Calu3 (cell line): ENCODE results near the gene TMEM92. TPM values are rescaled to one million over a fixed set of nuclear protein-coding genes. Genes with fewer than 3 reads are reported as not detected.

Experiments
- BruUV-seq: library from RNA; stranded (reverse); fragments of 400-500 nt; replicated peaks from 2 replicates; lab custom pipeline; 2021; lab: Mats Ljungman, UMichigan
- CTCF ChIA-PET: fragments of 300-600 bp; sonication (Branson Sonifier 250); formaldehyde crosslinking; loops from one replicate; lab custom pipeline; 2022; ENCODE audit warnings: antibody characterized with exemption; lab: Charles Lee
- DNase-seq: peaks from one replicate; pipeline ENCODE4 v3.0.0; 2022
- H3K27ac Mint-ChIP-seq: one replicate; pipeline ENCODE4 v1.8.0; 2022; ENCODE audit warnings: mixed read lengths; ENCODE audit not compliant: unreplicated experiment
- H3K27me3 Mint-ChIP-seq: one replicate; pipeline ENCODE4 v1.8.0; 2022; ENCODE audit warnings: mixed read lengths; ENCODE audit not compliant: unreplicated experiment
- H3K36me3 Mint-ChIP-seq: one replicate; pipeline ENCODE4 v1.8.0; 2022; ENCODE audit warnings: mild to moderate bottlenecking, moderate library complexity, mixed read lengths; ENCODE audit not compliant: insufficient read depth, unreplicated experiment
- H3K4me1 Mint-ChIP-seq: one replicate; pipeline ENCODE4 v1.8.0; 2022; ENCODE audit warnings: mild to moderate bottlenecking, low read depth, mixed read lengths; ENCODE audit not compliant: unreplicated experiment
- H3K4me3 Mint-ChIP-seq: one replicate; pipeline ENCODE4 v1.8.0; 2022; ENCODE audit warnings: mild to moderate bottlenecking, low read depth, moderate library complexity, mixed read lengths; ENCODE audit not compliant: unreplicated experiment
- H3K9me3 Mint-ChIP-seq: one replicate; pipeline ENCODE4 v1.8.0; 2022; ENCODE audit warnings: low read depth, mixed read lengths; ENCODE audit not compliant: unreplicated experiment
- CTCF ChIP-seq: fragments of 200-600 bp; IDR thresholded peaks from one replicate; pipeline ENCODE4 v1.8.0; 2022; ENCODE audit warnings: antibody characterized with exemption; ENCODE audit not compliant: unreplicated experiment
- intact Hi-C: fragments of 100-400 bp; cut with micrococcal nuclease; formaldehyde crosslinking; loops from one replicate; pipeline ENCODE4 v1.10.0; 2022; ENCODE audit not compliant: unreplicated experiment
- total RNA-seq: library from RNA; stranded (reverse); gene quantifications from 2 replicates; pipeline ENCODE4 v1.2.3, GENCODE V29; 2022

TMEM92 gene
- total RNA-seq, 1 experiment from 2014 or later, result 4.8 TPM

GRCh38 chr17:50323060-50323459, 48.8 kb downstream of the TMEM92 start:
- CTCF ChIA-PET, result interaction anchor here (0.8 kb wide), 1 partner anchor 178 kb away, joined by 3 read pairs; no protein-coding TSS in a partner anchor
- no peak overlapping the region for H3K4me3 Mint-ChIP-seq
- no peaks in the 10 kb centered on the region for H3K4me1 Mint-ChIP-seq
- H3K27me3 Mint-ChIP-seq, result peaks cover 24% of the 10 kb centered on the region
- H3K27ac Mint-ChIP-seq, result no peak overlapping the region
- intact Hi-C loops, result no loop called here
- H3K9me3 Mint-ChIP-seq, result no peaks in the 10 kb centered on the region
- no TSS peak for BruUV-seq
- no peak for TF ChIP-seq CTCF
- H3K36me3 Mint-ChIP-seq, result no peaks in the 10 kb centered on the region
- no peak for DNase-seq

GRCh38 chr17:50325906-50326305, 51.6 kb downstream of the TMEM92 start:
- H3K9me3 Mint-ChIP-seq, result no peaks in the 10 kb centered on the region
- CTCF ChIA-PET, result no interaction called here

GRCh38 chr17:50326831-50327364, 52.6 kb downstream of the TMEM92 start:
- Mint-ChIP-seq H3K36me3 (no peaks in the 10 kb centered on the region), H3K27ac (no peak overlapping the region), H3K4me3 (no peak overlapping the region), H3K27me3 (peaks cover 61% of the 10 kb centered on the region), H3K9me3 (no peaks in the 10 kb centered on the region), H3K4me1 (no peaks in the 10 kb centered on the region)
- no peak for TF ChIP-seq CTCF
- BruUV-seq, result no TSS peak
- CTCF ChIA-PET, result interaction anchor here (0.7 kb wide), 1 partner anchor 177 kb away, joined by 5 read pairs; no protein-coding TSS in a partner anchor
- DNase-seq, result no peak
- intact Hi-C loops, result no loop called here

More at GRCh38 chr17:50325906-50326305, 51.6 kb downstream of the TMEM92 start:
- Mint-ChIP-seq H3K27ac (no peak overlapping the region), H3K36me3 (no peaks in the 10 kb centered on the region), H3K4me3 (no peak overlapping the region), H3K4me1 (no peaks in the 10 kb centered on the region), H3K27me3 (peaks cover 51% of the 10 kb centered on the region)
- TF ChIP-seq CTCF, result no peak
- no peak for DNase-seq
- BruUV-seq, result no TSS peak
- intact Hi-C loops, result no loop called here

- H3K9me3 Mint-ChIP-seq, result no peaks in the 10 kb centered on the region
- intact Hi-C loops, result no loop called here
These were observed 54.4 kb downstream of the TMEM92 start for GRCh38 chr17:50328363-50329325.

More at GRCh38 chr17:50328363-50329325, 54.4 kb downstream of the TMEM92 start:
- no peak overlapping the region for H3K27ac Mint-ChIP-seq
- no peak for DNase-seq
- CTCF ChIA-PET, result interaction anchor here (0.5 to 0.9 kb wide), 2 partner anchors 17 to 30 kb away, joined by 3 read pairs; partner anchors contain the start of gene XYLT2
- no peaks in the 10 kb centered on the region for H3K4me1 Mint-ChIP-seq
- H3K4me3 Mint-ChIP-seq, result no peak overlapping the region
- no peaks in the 10 kb centered on the region for H3K36me3 Mint-ChIP-seq
- no peak for TF ChIP-seq CTCF
- no TSS peak for BruUV-seq
- peaks cover 78% of the 10 kb centered on the region for H3K27me3 Mint-ChIP-seq
